Stimulated activated naive CD8-positive, alpha-beta T cell treated with anti-CD3 and anti-CD28 coated beads, Interleukin-15, amount 100 ng/mL, for 72 hours (primary cell): ENCODE data around the gene SIAH1.
A peak's percentile ranks its signal among the peaks of the same experiment; 100 is the strongest.
"Not testable (repeated sequence)": the region's sequence is repeated elsewhere in the genome, so short reads cannot be mapped to it uniquely, and the experiment has no call there.

ENCODE experiments used
- ATAC-seq: fragments of 150-1000 bp; cut with Tn5 transposase; 2 replicates; pipeline ENCODE4 v1.10.0; 2021; ENCODE audit warnings: mild to moderate bottlenecking, moderate library complexity
- DNase-seq, 2 donors: peaks; one replicate each; pipeline ENCODE4 v3.0.0; 2021 to 2022
- H3K27ac Mint-ChIP-seq, 2 donors: one replicate each; pipeline ENCODE4 v1.8.0; 2022; ENCODE audit warnings: mild to moderate bottlenecking in 2 of 2, mixed read lengths in 2 of 2, moderate library complexity in 2 of 2
- H3K27me3 Mint-ChIP-seq: one replicate; pipeline ENCODE4 v1.8.0; 2022; ENCODE audit warnings: mixed read lengths
- H3K4me1 Mint-ChIP-seq: one replicate; pipeline ENCODE4 v1.8.0; 2022; ENCODE audit warnings: mild to moderate bottlenecking, mixed read lengths
- H3K4me3 Mint-ChIP-seq, 2 donors: one replicate each; pipeline ENCODE4 v1.8.0; 2022; ENCODE audit warnings: mild to moderate bottlenecking in 2 of 2, mixed read lengths in 2 of 2, moderate library complexity in 1 of 2
- H3K9me3 Mint-ChIP-seq, 2 donors: one replicate each; pipeline ENCODE4 v1.8.0; 2022; ENCODE audit warnings: mixed read lengths in 2 of 2

Gene SIAH1

GRCh38 chr16:48408688-48409087 lies 23.5 kb upstream of the SIAH1 start:
- no peak overlapping the region for H3K27ac Mint-ChIP-seq
- peaks cover 2% of the 10 kb centered on the region for H3K4me1 Mint-ChIP-seq

GRCh38 chr16:48405907-48406306 lies 20.7 kb upstream of the SIAH1 start:
- Mint-ChIP-seq H3K4me1 (peaks cover 5% of the 10 kb centered on the region), H3K9me3 (no peaks in the 10 kb centered on the region), H3K27me3 (peaks cover 8% of the 10 kb centered on the region), H3K27ac (peak overlapping the region in 1 of 2 donors; percentile 43), H3K4me3 (no peak overlapping the region)
- ATAC-seq (no peak), DNase-seq (no peak)

More at GRCh38 chr16:48408688-48409087, 23.5 kb upstream of the SIAH1 start:
- no peaks in the 10 kb centered on the region for H3K9me3 Mint-ChIP-seq
- no peak overlapping the region for H3K4me3 Mint-ChIP-seq
- H3K27me3 Mint-ChIP-seq: peaks cover 8% of the 10 kb centered on the region
- ATAC-seq: no peak
- DNase-seq: no peak

GRCh38 chr16:48405153-48405552 lies 19.9 kb upstream of the SIAH1 start:
- ATAC-seq (no peak), DNase-seq (no peak)
- Mint-ChIP-seq H3K9me3 (no peaks in the 10 kb centered on the region), H3K4me1 (peaks cover 5% of the 10 kb centered on the region), H3K27me3 (peaks cover 8% of the 10 kb centered on the region), H3K4me3 (no peak overlapping the region), H3K27ac (no peak overlapping the region)

- H3K4me3 Mint-ChIP-seq, DNase-seq, H3K27me3 Mint-ChIP-seq, ATAC-seq, H3K4me1 Mint-ChIP-seq, H3K27ac Mint-ChIP-seq, H3K9me3 Mint-ChIP-seq: not testable (repeated sequence)
These were observed 17.3 kb upstream of the SIAH1 start for GRCh38 chr16:48402547-48402946.

- DNase-seq: no peak
- Mint-ChIP-seq H3K27ac (no peak overlapping the region), H3K4me3 (no peak overlapping the region), H3K9me3 (no peaks in the 10 kb centered on the region), H3K27me3 (no peaks in the 10 kb centered on the region), H3K4me1 (no peaks in the 10 kb centered on the region)
- no peak for ATAC-seq
These were observed 10.2 kb upstream of the SIAH1 start for GRCh38 chr16:48395375-48395774.

GRCh38 chr16:48394355-48394703 lies 9.1 kb upstream of the SIAH1 start:
- no peak overlapping the region for H3K4me3 Mint-ChIP-seq
- ATAC-seq (no peak), DNase-seq (no peak)
- no peaks in the 10 kb centered on the region for H3K27me3 Mint-ChIP-seq
- no peaks in the 10 kb centered on the region for H3K9me3 Mint-ChIP-seq
- H3K27ac Mint-ChIP-seq: no peak overlapping the region
- no peaks in the 10 kb centered on the region for H3K4me1 Mint-ChIP-seq

GRCh38 chr16:48393485-48394354 lies 8.5 kb upstream of the SIAH1 start:
- DNase-seq (no peak), ATAC-seq (no peak)
- H3K9me3 Mint-ChIP-seq: no peaks in the 10 kb centered on the region
- no peaks in the 10 kb centered on the region for H3K27me3 Mint-ChIP-seq
- no peaks in the 10 kb centered on the region for H3K4me1 Mint-ChIP-seq
- no peak overlapping the region for H3K4me3 Mint-ChIP-seq
- H3K27ac Mint-ChIP-seq: no peak overlapping the region

- Mint-ChIP-seq H3K27me3 (no peaks in the 10 kb centered on the region), H3K27ac (no peak overlapping the region), H3K9me3 (no peaks in the 10 kb centered on the region), H3K4me1 (no peaks in the 10 kb centered on the region), H3K4me3 (no peak overlapping the region)
- ATAC-seq (no peak), DNase-seq (no peak)
These were observed 7.2 kb upstream of the SIAH1 start for GRCh38 chr16:48392407-48392806.

- no peaks in the 10 kb centered on the region for H3K9me3 Mint-ChIP-seq
- H3K4me3 Mint-ChIP-seq: peak overlapping the region in 1 of 2 donors; percentile 24
- ATAC-seq (no peak), DNase-seq (no peak)
- H3K4me1 Mint-ChIP-seq: peaks cover 15% of the 10 kb centered on the region
- H3K27ac Mint-ChIP-seq: no peak overlapping the region
- no peaks in the 10 kb centered on the region for H3K27me3 Mint-ChIP-seq
These were observed 1.5 kb upstream of the SIAH1 start for GRCh38 chr16:48386559-48387312.

GRCh38 chr16:48384520-48385252 lies 527 bp downstream of the SIAH1 start:
- ATAC-seq (peak; percentile 80), DNase-seq (peak; percentile 32 to 34)
- Mint-ChIP-seq H3K4me1 (peaks cover 33% of the 10 kb centered on the region), H3K27me3 (no peaks in the 10 kb centered on the region), H3K9me3 (no peaks in the 10 kb centered on the region), H3K4me3 (peak overlapping the region; percentile 94 to 99), H3K27ac (peak overlapping the region; percentile 97)

- Mint-ChIP-seq H3K9me3 (no peaks in the 10 kb centered on the region), H3K27me3 (no peaks in the 10 kb centered on the region), H3K4me3 (peak overlapping the region; percentile 91 to 99), H3K4me1 (peaks cover 40% of the 10 kb centered on the region), H3K27ac (peak overlapping the region; percentile 97)
- ATAC-seq: peak; percentile 6
- DNase-seq: peak; percentile 7 to 13
These were observed 1.2 kb downstream of the SIAH1 start for GRCh38 chr16:48383877-48384519.

- peaks cover 47% of the 10 kb centered on the region for H3K4me1 Mint-ChIP-seq
- H3K4me3 Mint-ChIP-seq: peak overlapping the region; percentile 91 to 99
- DNase-seq (no peak), ATAC-seq (no peak)
- H3K27me3 Mint-ChIP-seq: no peaks in the 10 kb centered on the region
- H3K27ac Mint-ChIP-seq: peak overlapping the region; percentile 2 to 97
- no peaks in the 10 kb centered on the region for H3K9me3 Mint-ChIP-seq
These were observed 2.0 kb downstream of the SIAH1 start for GRCh38 chr16:48383009-48383876.

GRCh38 chr16:48382131-48382530 lies 3.1 kb downstream of the SIAH1 start:
- H3K4me3 Mint-ChIP-seq: peak overlapping the region in 1 of 2 donors; percentile 54
- H3K4me1 Mint-ChIP-seq: peaks cover 53% of the 10 kb centered on the region
- DNase-seq: no peak
- no peaks in the 10 kb centered on the region for H3K27me3 Mint-ChIP-seq
- H3K27ac Mint-ChIP-seq: no peak overlapping the region
- H3K9me3 Mint-ChIP-seq: no peaks in the 10 kb centered on the region
- no peak for ATAC-seq

- ATAC-seq: no peak
- H3K27me3 Mint-ChIP-seq: no peaks in the 10 kb centered on the region
- DNase-seq: no peak
- H3K27ac Mint-ChIP-seq: no peak overlapping the region
- H3K4me3 Mint-ChIP-seq: no peak overlapping the region
- peaks cover 59% of the 10 kb centered on the region for H3K4me1 Mint-ChIP-seq
- H3K9me3 Mint-ChIP-seq: no peaks in the 10 kb centered on the region
These were observed 4.0 kb downstream of the SIAH1 start for GRCh38 chr16:48381201-48381600.
